Embryonic facial prominence (tissue), 1 donor: ENCODE results near the gene SULT4A1.

Source experiments
- DNase-seq: peaks from one replicate; pipeline ENCODE4 v3.0.0-alpha.2; 2016; ENCODE audit errors: extremely low spot score

SULT4A1 gene

GRCh38 chr22:43844560-43845545 lies 17.5 kb downstream of the SULT4A1 start:
- DNase-seq, result no peak

- no peak for DNase-seq
Measured at GRCh38 chr22:43843783-43844530, 18.4 kb downstream of the SULT4A1 start.

GRCh38 chr22:43841742-43842141 lies 20.6 kb downstream of the SULT4A1 start:
- no peak for DNase-seq

DNA sequence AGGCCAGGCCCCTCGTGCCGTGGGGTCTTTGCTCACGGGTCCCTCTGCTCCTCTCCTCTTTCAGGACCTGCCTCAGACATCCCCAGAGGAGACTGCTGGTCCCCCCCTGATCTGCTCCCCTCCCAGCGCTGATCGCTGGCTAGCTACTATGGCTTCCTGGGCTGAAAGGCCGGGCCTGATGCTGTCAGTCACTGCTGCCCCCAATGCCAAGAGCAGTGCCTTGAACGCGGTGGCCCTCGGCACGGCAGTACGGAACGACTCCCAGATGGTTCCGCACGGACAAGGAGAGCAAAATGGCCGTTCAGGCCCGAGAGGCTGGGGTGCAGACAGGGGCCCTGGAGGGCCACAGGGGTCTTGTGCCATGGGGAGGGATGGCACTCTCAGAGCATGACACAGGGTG lies 21.5 kb downstream of the SULT4A1 start:
- DNase-seq, result no peak

DNA sequence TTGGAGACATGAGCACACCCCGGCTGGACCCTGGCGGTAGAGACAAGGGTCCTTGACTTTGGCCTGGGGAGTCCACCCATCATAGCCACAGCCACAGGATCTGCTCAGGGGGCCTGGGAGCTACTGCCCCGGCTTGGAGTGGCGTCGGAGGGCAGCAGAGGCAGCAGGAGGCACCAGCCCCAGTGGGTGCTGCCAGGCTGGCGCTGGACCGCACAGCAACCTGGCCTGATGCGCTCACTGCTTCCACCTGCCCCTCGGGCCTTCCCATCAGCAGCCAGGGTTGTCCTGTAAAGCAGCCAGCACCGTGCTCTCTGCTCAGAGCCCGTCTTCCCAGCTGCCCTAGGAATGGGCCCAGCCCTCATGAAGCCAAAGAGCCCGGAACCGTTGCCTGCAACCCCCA lies 21.9 kb downstream of the SULT4A1 start:
- DNase-seq, result no peak

GRCh38 chr22:43839781-43840180 lies 22.5 kb downstream of the SULT4A1 start:
- DNase-seq, result no peak

DNA sequence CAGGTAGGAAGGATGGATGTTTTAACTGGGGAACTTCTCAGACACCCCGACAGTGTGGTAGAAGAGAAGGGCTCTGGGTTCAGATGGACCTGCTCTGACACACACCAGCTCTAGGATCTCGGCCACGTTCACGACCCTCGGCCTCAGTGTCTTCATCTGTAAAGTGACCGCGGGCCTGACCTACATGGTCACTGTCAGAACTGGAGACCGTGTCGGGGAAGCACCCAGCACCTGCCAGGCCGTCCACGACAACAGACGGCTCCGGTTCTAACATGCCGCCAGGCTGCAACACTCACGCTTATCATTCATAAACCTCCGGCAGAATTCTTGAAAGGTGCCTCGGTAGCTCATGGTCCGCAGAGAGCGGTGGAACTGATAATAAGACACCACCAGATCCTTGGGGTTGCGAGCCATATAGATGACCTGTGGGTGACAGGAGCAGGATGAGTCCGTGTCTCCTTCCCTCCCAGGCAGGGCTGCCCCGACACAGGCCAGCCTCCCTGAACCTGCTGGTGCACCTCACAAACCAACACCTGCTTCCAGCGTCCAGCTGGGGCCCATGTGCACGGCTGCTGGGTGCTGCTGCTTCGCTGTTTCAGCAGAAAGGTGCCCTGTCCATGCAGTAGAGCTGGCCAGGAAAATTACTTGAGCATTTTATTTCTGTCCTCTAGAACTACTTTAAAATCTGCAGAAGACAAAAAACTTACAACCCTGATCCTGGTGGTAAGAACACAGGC lies 23.6 kb downstream of the SULT4A1 start:
- DNase-seq, result no peak

- no peak for DNase-seq
Measured at GRCh38 chr22:43838161-43838560, 24.2 kb downstream of the SULT4A1 start.

- no peak for DNase-seq
Measured at GRCh38 chr22:43837666-43838065, 24.6 kb downstream of the SULT4A1 start.

- no peak for DNase-seq
Measured at GRCh38 chr22:43835736-43836135, 26.6 kb downstream of the SULT4A1 start.

- no peak for DNase-seq
Measured at GRCh38 chr22:43835166-43835565, 27.1 kb downstream of the SULT4A1 start.

DNA sequence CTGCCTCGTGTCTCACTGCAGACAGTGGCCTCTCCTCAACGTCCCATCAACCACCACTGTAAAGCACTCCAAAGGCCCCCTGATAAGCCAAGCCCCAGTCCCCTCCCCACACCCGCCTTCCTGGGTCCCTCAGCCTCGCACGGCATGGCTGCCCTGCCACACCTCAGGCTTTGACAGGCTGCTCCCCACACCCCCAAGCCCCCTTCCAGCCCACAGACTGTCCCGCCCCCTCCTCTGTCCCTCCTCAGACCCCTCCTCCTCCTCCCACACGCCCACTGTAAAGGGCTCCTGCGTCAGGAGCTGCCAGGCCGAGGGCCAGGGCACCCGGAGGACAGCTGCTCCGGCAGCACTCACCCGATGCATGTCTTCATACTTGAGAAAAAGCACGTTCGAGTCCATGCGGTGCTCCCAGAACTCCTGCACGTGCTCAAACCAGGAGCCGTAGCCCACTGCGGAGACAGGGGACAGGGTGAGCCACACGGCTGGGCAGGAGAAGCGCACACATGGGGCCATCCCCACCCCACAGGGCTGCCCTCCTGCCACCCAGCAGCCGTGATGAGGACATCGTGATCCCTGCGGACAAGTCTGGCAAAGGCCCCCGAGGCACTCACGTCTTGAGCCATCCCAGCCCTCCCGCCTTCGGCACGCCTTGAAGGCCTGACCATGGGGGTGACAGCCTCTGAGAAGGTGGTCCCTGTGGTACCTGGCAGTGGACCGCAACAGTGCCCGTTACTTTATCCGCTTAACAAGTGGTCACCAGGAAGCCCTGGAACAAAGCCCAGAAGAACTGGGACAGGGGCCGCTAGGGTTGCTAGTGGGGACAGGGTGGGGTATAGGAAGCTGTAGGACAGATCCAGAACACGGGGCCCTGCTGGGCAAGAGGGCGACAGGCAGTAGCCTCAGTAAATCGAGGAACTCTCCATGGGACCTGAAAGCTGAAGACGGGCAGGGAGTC lies 28.8 kb downstream of the SULT4A1 start:
- DNase-seq, result no peak

DNA sequence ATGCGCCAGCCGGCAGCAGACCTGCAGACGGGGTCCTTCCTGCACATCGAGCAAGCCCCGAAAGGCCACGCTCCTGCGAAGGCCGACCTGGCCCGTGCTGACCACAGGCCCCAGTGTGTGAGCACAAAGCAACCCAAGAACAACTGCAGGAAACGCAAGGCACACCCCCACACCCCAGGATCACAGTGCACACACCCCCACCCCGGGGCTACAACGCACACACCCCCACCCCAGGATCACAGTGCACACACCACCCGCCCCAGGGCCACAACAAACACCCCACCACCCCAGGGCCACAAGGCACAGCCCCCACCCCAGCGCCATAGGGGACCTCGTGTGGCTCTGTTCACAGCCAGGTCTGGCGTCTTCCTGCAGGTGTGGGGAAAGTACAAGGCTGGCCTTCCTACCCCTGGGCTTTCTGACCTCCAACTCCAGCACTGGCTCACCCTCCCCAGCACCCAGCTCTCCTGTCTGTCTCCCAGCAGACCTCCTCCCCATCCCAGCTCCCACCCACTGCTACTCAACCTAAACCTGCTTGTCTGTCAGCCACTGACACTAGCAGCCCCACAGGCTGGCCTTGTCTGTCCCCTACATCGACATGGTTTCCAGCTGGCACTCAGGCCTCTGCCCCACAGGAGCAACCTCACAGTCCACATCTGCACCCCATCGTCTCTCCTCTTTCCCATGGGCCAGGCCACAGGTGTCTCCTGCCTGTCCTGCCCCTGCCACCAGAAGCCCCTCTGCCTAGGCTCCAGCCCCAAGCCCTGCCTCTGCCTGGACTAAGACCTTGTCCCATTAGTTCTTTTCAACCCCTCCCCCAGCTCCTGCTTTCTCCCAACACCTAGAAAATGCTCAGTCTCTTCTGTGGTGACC lies 29.7 kb downstream of the SULT4A1 start:
- DNase-seq, result no peak

DNA sequence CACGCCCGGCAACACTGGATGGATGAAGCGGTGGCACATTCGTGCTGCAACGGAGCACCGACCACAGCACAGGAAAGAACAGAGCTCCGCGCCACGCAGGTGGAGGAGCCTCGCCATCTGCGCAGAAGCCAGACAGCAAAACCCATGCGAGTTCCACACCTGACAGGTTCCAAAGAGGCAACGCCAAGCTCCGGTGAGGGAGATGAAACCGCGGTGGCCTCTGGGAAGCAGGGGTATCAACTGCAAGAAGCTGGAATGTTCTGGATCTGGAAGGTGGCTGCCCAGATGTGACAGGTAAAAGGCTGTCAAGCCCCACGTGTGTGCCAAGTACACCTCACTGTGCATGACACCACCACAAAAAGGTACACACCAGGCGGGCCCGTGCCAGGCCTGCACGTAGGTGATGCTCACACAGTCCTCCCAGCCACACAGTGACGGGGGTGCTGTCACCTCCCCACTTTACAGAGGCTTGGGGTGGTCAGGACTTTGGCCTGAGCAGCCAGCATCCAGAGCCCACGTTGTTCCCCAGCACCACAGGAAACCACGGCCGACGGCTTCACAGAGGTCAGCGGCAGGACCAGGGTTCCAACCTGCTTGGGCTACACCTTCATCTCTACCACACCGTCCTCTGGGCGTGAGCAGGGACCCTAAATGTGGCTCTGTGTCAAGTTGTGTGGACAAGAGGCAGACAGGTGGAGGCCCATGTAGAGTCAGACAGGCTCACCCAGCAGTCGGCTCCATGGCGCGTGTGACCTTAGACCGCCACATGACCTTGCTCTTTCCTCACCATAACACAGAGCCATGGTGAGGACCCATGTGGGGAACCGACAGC lies 30.5 kb downstream of the SULT4A1 start:
- no peak for DNase-seq

DNA sequence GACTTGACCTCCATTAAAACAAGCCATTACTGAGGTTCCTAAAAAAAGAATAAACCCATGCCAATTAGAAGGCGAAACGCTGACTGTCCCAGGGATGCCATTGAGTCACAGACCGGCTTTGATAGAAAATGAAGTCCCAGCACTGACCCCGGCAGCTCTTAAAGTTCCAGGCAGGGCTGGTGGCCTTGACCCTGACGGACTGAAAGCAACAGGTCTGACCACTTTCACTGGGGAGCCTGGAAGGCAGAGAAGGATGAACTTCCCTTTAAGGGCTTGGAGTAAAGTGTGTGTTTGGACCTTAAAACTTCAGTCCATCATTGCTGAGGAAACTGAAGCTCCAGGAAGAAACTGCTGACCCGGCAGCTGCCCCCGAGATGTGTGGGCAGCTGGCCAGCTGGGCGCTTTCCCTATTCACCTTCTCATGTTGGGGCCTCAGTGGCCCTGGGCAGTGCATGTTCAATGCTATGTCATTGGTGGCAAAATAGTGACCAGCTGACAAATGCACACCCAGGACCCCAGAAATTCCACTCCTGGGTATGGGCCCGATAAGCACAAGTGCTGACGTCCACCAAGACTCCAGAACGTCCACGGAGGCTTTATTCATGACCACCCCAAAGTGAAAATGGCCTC lies 31.3 kb downstream of the SULT4A1 start:
- no peak for DNase-seq

- no peak for DNase-seq
Measured at GRCh38 chr22:43829904-43830851, 32.1 kb downstream of the SULT4A1 start.

GRCh38 chr22:43828998-43829782 lies 33.1 kb downstream of the SULT4A1 start:
- peak; percentile 23 for DNase-seq
